ENCODE results near the gene RSPH6A. TPM values are rescaled to one million over a fixed set of nuclear protein-coding genes. Genes with fewer than 3 reads are reported as not detected.

Gene RSPH6A
- total RNA-seq, 2 donors from 2014 or later, result not detected

GRCh38 chr19:45784096-45784495, 31.0 kb downstream of the RSPH6A start:
- intact Hi-C loops (cut with DNase I), result no loop called here
- DNase-seq (no peak), ATAC-seq (no peak)

DNA sequence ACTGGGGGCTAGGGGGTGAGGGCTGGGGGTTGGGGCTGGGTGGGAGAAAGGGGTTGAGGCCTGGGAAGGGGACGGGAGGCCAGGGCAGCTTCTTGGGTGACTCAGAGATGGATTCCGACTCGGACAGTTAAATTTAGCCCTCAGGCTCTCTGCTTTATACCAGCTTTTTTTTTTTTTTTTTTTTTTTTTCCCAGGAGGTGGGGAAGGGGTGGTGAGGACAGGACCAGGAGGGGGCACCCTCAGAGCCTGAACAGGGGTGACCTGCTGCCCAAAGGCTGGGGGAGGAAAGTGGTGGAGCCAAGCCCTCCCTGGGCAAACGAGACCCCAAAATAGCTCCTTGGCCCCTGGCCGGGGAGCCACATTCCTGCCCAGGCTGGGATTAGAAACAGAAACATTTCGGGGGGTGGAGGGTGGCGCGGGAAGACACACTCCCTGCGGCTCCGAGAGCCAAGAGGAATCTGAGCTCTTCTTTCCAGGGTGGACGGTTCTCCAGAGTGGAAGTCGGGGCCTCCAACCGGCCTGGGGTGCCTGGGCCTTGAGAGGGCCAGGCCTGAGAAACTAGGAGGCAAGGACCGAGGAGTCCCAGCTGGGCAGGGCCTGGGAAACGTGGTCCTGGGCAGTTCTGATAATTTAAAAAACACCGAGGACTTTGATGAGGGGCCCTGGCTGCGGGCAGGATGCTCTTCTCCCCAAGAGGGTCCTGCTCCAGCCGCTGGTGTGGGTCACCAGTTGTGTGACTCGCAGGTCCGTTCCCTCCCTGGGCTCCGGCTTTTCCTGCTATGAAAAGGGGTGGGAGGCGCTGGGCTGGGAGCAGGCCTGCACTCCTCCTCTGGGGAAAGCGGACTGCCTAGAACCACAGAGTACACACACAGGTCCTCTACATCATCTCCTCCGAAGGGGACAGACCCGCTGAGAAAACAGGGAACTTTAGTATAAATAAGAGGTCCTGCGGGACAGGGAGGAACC, 32.0 kb downstream of the RSPH6A start:
- ATAC-seq, result peak; percentile 39 to 70
- intact Hi-C loops (cut with DNase I), result no loop called here
- DNase-seq, result peak; percentile 78

- peak; percentile 67 to 74 for ATAC-seq
- intact Hi-C loops (cut with DNase I), result no loop called here
- DNase-seq, result peak; percentile 68
Observed at GRCh38 chr19:45782162-45782691, 32.9 kb downstream of the RSPH6A start, which contains the start of gene DMPK. Gene DMPK, minus strand, starts transcription at chr19:45782490. Its CDS starts 138 bp downstream, at chr19:45782352.

DNA sequence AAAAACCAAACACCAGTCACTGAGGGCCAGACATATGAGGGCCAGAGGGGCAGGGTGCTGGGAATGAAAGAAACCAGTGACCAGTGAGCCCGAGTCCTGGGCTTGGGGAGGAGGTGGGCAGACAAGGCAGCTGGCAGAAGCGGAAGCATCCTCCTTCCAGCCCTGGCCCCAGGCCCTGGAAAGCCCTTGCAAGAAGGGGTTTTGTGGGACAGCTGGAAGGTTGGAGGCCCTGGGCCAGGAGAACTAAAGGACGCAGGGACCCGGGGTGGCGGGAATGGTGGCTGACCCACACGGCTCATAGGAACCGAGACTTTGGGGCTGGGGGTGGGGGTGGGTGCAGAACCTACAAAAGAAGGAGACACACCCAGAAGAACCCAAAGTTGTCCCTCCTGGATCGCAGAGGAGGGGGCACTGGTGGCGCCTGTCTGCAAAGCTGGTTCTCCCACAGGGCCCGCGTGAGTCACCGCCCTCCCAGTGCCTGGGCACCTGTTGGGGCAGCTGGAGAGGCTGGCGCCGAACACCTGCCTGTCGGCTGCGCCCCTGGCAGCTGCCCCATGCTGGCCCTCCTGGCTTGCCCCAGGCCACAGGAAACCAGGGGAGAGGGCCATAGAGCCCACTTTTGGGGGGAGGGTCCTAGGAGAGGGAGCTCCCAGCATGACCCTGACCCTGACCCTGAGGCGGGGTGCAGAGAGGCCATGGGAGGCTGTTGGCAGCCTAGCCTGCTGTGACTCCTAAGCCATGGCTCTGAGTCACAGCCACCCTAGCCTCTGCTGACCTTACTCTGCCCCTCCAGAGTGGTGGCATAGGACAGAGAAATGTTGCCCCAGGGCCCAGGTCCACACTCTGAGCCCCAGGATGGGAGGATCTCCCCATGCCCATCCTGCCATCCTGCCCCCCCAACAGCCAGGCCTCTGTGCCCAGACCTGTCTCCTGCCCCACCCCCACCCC, 33.6 kb downstream of the RSPH6A start:
- intact Hi-C loops (cut with DNase I), result no loop called here
- DNase-seq (no peak), ATAC-seq (peak; percentile 3 to 14)

DNA sequence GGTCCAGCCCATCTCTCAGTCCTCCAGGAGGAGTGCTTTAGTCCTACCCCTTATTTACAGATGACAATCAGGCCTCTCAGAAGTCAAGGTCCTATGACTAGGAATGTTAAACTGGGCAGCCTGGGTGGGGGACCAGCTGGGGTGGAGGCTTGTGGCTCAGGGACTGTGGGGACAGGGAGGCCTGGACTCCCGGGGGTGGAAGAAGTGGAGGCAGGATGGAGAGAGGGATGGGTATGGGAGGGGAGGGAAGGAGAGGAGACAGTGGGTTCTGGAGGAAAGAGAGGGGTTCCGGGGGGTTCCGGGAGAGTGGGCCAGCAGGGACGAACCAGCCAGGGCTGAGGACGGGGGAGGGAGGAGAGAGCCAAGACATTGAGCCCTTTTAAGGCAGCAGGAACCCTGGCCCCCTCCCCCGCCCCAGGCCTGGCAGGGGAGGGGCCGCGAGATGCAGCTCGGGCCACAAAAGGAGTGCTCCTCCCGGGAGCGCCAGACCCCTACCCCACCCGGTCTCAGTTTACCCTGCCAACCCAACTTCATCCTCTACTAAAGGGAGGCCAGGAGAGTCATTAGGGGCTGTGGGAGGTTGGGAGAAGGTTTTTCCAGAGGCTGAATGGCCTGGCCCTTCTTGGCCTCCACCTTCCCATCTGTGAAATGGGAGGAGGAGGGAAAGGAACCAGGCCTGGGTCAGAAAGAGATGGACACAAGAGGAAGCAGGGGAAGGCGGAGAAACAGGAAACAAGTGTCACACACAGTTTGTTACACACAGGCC, 34.5 kb downstream of the RSPH6A start:
- DNase-seq (no peak), ATAC-seq (no peak)
- intact Hi-C loops (cut with DNase I), result no loop called here

- DNase-seq (no peak), ATAC-seq (no peak)
- intact Hi-C loops (cut with DNase I), result no loop called here
Observed at GRCh38 chr19:45780146-45780447, 35.0 kb downstream of the RSPH6A start.

GRCh38 chr19:45779231-45780145, 35.6 kb downstream of the RSPH6A start:
- peak; percentile 85 for DNase-seq
- intact Hi-C loops (cut with DNase I), result no loop called here
- peak; percentile 35 to 53 for ATAC-seq

GRCh38 chr19:45778010-45778661, 37.0 kb downstream of the RSPH6A start:
- intact Hi-C loops (cut with DNase I), result no loop called here
- DNase-seq, result no peak
- no peak for ATAC-seq

DNA sequence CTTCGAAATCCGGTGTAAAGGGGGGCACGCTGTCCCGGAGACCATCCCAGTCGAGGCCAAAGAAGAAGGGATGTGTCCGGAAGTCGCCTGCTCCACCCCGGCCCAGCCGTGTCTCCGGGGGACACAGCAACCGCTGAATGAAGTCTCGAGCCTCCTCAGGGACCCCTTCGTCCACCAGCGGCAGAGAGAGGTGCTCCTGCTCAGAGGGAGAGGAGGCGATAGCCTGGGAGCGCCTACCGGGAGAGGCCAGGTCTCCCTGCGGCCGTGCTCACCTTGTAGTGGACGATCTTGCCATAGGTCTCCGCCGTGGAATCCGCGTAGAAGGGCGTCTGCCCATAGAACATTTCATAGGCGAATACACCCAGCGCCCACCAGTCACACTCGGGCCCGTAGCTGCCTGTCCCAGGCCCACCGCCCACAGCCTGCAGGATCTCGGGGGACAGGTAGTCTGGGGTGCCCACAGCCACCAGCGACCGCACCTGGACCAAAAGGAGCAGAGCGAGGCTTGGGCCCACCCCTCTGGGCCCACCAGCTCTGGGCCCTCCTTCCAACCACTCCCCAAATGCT, 37.6 kb downstream of the RSPH6A start:
- intact Hi-C loops (cut with DNase I), result no loop called here

DNA sequence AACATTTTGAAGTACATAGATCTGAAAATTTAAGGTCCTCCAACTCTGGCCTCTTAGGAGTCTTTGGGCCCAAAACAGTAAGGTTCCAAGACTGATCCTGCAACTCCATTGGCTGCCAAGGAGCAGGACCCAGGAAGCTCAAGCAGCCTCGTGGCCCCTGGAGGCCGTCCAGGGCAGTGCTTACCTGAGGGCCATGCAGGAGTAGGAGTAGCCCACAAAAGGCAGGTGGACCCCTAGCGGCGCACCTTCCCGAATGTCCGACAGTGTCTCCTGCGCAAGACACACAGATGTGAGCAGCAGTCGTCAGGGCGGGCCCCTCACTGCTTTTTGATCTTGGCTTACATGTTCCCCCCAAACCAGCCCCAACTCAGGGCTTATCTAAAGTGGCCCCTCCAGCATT, 40.3 kb downstream of the RSPH6A start:
- no peak for ATAC-seq
- no peak for DNase-seq
- intact Hi-C loops (cut with DNase I), result no loop called here

More for the DNA sequence above, 37.6 kb downstream of the RSPH6A start:
- DNase-seq (no peak), ATAC-seq (no peak)

GRCh38 chr19:45773384-45773783, 41.7 kb downstream of the RSPH6A start:
- DNase-seq, result no peak
- intact Hi-C loops (cut with DNase I), result no loop called here

GRCh38 chr19:45772912-45773311, 42.2 kb downstream of the RSPH6A start:
- DNase-seq, result no peak
- intact Hi-C loops (cut with DNase I), result no loop called here
- ATAC-seq, result no peak

More at GRCh38 chr19:45773384-45773783, 41.7 kb downstream of the RSPH6A start:
- ATAC-seq, result no peak

DNA sequence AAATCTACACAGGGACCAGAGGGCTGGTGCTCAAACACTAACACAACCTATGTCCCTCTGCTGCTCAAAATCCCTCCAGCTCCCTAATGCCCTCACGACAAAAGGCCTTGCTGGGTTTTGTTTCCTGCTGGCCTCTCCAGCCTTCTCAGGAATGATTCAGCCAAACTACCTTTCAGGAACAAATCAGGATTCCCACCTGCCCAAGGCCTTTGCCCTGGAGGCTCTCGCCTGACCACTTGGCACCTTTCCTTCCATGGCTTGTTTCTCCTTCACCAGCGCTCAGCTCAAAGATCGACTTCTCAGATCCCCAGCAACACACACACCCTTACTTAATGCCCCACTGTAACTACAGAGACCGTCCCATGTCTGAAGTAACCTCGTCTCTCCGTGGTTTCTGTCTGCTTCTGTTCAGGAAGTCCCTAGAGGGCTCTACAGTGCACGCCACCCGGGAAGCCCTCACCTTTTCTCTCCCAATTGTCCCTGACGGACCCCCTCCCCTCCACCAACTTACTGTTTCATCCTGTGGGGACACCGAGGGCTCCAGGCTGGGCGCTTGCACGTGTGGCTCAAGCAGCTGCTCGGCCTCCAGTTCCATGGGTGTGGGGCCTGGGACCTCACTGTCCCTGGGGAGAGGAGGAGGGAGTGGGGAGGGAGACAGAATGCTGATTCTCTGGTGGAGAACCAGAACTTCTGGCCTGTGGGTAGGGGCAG, 42.8 kb downstream of the RSPH6A start:
- intact Hi-C loops (cut with DNase I), result no loop called here
- ATAC-seq (no peak), DNase-seq (no peak)

DNA sequence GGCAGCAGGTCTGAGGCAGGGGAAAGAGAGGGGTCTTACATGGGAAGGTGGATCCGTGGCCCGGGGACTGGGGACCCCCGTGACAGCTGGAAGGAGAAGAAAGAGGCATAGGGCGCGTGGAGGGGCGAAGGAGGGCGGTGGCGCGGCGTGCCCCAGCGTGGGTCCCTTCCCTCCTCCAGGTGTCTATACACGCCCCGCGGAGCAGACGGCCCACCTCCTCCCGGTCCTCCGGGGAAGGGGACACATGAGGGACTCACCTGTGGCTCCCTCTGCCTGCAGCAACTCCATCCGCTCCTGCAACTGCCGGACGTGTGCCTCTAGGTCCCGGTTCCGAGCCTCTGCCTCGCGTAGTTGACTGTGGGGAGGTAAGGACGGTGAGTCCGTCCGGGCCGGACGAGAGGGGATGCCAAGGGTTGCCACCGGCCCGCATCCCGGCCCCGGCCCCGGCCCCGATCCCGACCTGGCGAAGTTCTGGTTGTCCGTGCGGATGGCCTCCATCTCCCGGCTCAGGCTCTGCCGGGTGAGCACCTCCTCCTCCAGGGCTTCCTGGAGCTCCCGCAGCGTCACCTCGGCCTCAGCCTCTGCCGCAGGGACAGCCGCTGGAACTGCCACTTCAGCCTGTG, 43.7 kb downstream of the RSPH6A start:
- intact Hi-C loops (cut with DNase I), result no loop called here
- ATAC-seq (no peak), DNase-seq (peak; percentile 43)

DNA sequence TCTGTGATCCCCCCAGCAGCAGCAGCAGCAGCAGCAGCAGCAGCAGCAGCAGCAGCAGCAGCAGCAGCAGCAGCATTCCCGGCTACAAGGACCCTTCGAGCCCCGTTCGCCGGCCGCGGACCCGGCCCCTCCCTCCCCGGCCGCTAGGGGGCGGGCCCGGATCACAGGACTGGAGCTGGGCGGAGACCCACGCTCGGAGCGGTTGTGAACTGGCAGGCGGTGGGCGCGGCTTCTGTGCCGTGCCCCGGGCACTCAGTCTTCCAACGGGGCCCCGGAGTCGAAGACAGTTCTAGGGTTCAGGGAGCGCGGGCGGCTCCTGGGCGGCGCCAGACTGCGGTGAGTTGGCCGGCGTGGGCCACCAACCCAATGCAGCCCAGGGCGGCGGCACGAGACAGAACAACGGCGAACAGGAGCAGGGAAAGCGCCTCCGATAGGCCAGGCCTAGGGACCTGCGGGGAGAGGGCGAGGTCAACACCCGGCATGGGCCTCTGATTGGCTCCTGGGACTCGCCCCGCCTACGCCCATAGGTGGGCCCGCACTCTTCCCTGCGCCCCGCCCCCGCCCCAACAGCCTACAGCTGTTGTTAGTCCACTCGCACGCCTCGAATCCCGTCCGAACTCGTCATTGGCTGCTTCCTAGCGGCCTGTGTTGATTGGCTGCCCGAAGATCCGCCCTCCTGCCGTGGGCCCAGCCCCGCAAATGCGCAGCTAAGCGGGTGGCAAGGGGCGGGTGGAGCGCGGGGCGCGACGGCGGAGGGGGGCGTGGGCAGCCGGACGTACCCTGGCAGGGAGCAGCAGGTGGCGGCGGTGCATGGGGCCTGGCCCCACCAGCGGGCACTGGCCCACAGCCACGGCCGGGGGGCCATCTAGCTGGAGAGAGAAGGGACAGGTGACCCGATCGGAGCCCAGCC, 44.7 kb downstream of the RSPH6A start:
- peak; percentile 66 to 77 for ATAC-seq
- DNase-seq, result peak; percentile 98
- intact Hi-C loops (cut with DNase I), result no loop called here

All from left cardiac atrium (tissue), 4 donors.